Duodenal mucosa (tissue), 2 donors: ENCODE measurements around the gene GMPPB.
"Not testable (repeated sequence)": the region's sequence is repeated elsewhere in the genome, so short reads cannot be mapped to it uniquely, and the experiment has no call there.

Source experiments
- H3K27ac ChIP-seq: one replicate; pipeline ENCODE4 v1.7.0; 2013; ENCODE audit warnings: low read depth, low read length
- H3K27me3 ChIP-seq, 2 donors: one replicate each; pipeline ENCODE4 v1.7.0; 2013; ENCODE audit warnings: low read length in 2 of 2, control low read depth in 1 of 2; ENCODE audit not compliant: insufficient read depth in 2 of 2, control insufficient read depth in 1 of 2
- H3K36me3 ChIP-seq, 2 donors: one replicate each; pipeline ENCODE4 v1.7.0; 2013; ENCODE audit warnings: low read length in 2 of 2, control low read depth in 1 of 2; ENCODE audit not compliant: insufficient read depth in 2 of 2, control insufficient read depth in 1 of 2
- H3K4me1 ChIP-seq, 2 donors: one replicate each; pipeline ENCODE4 v1.7.0; 2013; ENCODE audit warnings: low read length in 2 of 2, control low read depth in 1 of 2; ENCODE audit not compliant: insufficient read depth in 2 of 2, control insufficient read depth in 1 of 2
- H3K4me3 ChIP-seq, 2 donors: one replicate each; pipeline ENCODE4 v1.7.0; 2013; ENCODE audit warnings: low read length in 2 of 2, low read depth in 1 of 2
- H3K9ac ChIP-seq, 2 donors: one replicate each; pipeline ENCODE4 v1.7.0; 2013; ENCODE audit warnings: low read length in 2 of 2, low read depth in 1 of 2
- H3K9me3 ChIP-seq, 2 donors: one replicate each; pipeline ENCODE4 v1.7.0; 2013; ENCODE audit warnings: low read length in 2 of 2, control low read depth in 1 of 2; ENCODE audit not compliant: control insufficient read depth in 1 of 2

GMPPB gene

GRCh38 chr3:49754536-49754935 is 30.8 kb upstream of the GMPPB start:
- Histone ChIP-seq H3K36me3 (peaks cover 0 to 4% of the 10 kb centered on the region in 2 donors), H3K4me1 (peaks cover 0 to under 1% of the 10 kb centered on the region in 2 donors), H3K27me3 (no peaks in the 10 kb centered on the region), H3K27ac (no peak overlapping the region), H3K4me3 (no peak overlapping the region), H3K9ac (no peak overlapping the region), H3K9me3 (no peaks in the 10 kb centered on the region)

- H3K9me3 ChIP-seq, result no peaks in the 10 kb centered on the region
- peaks cover 6 to 16% of the 10 kb centered on the region in 2 donors for H3K36me3 ChIP-seq
- no peaks in the 10 kb centered on the region for H3K4me1 ChIP-seq
- H3K27ac ChIP-seq, result no peak overlapping the region
- H3K9ac ChIP-seq, result no peak overlapping the region
- H3K4me3 ChIP-seq, result no peak overlapping the region
- no peaks in the 10 kb centered on the region for H3K27me3 ChIP-seq
Observed at GRCh38 chr3:49751501-49751900, 27.8 kb upstream of the GMPPB start.

DNA sequence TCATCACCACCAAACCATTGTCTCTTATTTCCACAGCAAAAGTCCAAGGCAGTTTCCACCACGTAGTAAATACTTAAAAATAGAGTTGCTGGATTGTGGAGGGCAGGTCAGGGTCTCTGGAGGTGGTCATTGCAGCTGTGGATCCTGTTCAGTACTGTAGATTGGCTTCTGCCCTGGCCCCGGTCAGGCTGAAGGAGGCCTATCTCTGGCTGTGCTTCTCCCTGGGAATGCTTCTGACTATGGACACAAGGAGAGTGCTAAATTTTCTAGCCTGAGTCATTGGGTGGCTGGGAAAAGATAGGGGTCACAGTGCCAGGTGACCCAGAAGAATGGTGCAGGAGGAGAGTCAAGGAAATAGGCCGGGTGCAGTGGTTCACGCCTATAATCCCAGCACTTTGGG is 26.3 kb upstream of the GMPPB start:
- Histone ChIP-seq H3K9ac (no peak overlapping the region), H3K4me3 (no peak overlapping the region), H3K27ac (no peak overlapping the region), H3K36me3 (peaks cover 6 to 17% of the 10 kb centered on the region in 2 donors), H3K4me1 (no peaks in the 10 kb centered on the region), H3K9me3 (no peaks in the 10 kb centered on the region), H3K27me3 (no peaks in the 10 kb centered on the region)

DNA sequence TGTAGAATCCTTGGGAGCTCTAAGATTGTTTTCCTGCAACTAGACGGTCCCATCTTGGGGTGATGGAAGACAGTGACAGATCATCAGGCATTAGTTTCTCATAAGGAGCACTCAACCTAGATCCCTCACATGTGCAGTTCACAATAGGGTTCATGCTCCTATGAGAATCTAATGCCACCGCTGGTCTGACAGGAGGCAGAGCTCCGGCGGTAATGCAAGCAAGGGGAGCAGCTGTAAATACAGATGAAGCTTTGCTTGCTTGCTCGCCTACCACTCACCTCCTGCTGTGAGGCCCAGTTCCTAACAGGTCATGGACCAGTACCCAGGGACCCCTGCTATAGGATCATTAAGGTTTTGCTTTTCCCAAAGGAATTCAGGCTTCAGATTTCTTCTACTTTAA is 25.1 kb upstream of the GMPPB start:
- H3K36me3 ChIP-seq, result peaks cover 6 to 22% of the 10 kb centered on the region in 2 donors
- not testable (repeated sequence) for H3K27me3 ChIP-seq, H3K9ac ChIP-seq, H3K4me3 ChIP-seq, H3K27ac ChIP-seq, H3K4me1 ChIP-seq, H3K9me3 ChIP-seq

DNA sequence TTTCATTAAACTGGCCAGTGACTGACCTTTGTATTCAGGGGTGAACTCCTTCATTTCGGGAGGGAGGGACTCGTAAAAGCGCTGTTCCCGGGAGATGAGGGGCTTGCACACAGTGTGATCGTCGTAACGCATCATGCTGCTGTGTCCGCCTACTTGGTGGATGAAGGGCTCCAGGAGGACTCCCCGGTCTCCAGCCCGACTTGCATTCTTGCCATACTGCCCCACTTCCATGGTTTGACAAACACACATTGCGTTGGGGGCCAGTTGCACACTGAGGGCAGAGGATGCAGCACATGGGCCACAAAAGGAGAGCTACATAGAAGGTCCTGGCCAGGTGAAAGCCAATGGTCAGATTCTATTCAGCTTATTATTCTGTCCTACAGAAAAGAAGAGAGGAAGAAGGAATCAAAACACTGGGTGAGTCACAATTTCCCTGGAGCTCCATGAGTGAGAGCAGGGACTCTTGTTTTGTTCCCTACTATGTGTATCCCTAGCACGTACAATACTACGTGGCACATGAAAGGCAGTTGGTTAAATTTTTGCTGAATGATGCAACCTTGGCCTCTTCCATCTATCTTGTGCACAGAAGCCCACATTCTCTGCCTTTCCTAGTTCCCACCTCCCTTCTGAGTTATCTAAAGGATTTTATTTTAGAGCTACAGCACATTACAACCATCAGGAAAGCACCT is 24.2 kb upstream of the GMPPB start:
- Histone ChIP-seq H3K4me3 (no peak overlapping the region), H3K9ac (no peak overlapping the region), H3K36me3 (peaks cover 6 to 24% of the 10 kb centered on the region in 2 donors), H3K27me3 (no peaks in the 10 kb centered on the region), H3K27ac (no peak overlapping the region), H3K9me3 (no peaks in the 10 kb centered on the region), H3K4me1 (no peaks in the 10 kb centered on the region)

- H3K4me1 ChIP-seq, result no peaks in the 10 kb centered on the region
- no peak overlapping the region for H3K4me3 ChIP-seq
- no peak overlapping the region for H3K9ac ChIP-seq
- H3K27ac ChIP-seq, result no peak overlapping the region
- H3K36me3 ChIP-seq, result peaks cover 6 to 26% of the 10 kb centered on the region in 2 donors
- no peaks in the 10 kb centered on the region for H3K27me3 ChIP-seq
- H3K9me3 ChIP-seq, result no peaks in the 10 kb centered on the region
Observed at GRCh38 chr3:49745986-49746385, 22.2 kb upstream of the GMPPB start.

- H3K36me3 ChIP-seq, result peaks cover 16 to 46% of the 10 kb centered on the region in 2 donors
- no peak overlapping the region for H3K27ac ChIP-seq
- H3K4me1 ChIP-seq, result no peaks in the 10 kb centered on the region
- H3K9ac ChIP-seq, result no peak overlapping the region
- no peaks in the 10 kb centered on the region for H3K9me3 ChIP-seq
- H3K27me3 ChIP-seq, result no peaks in the 10 kb centered on the region
- H3K4me3 ChIP-seq, result no peak overlapping the region
Observed at GRCh38 chr3:49740427-49740826, 16.7 kb upstream of the GMPPB start.

DNA sequence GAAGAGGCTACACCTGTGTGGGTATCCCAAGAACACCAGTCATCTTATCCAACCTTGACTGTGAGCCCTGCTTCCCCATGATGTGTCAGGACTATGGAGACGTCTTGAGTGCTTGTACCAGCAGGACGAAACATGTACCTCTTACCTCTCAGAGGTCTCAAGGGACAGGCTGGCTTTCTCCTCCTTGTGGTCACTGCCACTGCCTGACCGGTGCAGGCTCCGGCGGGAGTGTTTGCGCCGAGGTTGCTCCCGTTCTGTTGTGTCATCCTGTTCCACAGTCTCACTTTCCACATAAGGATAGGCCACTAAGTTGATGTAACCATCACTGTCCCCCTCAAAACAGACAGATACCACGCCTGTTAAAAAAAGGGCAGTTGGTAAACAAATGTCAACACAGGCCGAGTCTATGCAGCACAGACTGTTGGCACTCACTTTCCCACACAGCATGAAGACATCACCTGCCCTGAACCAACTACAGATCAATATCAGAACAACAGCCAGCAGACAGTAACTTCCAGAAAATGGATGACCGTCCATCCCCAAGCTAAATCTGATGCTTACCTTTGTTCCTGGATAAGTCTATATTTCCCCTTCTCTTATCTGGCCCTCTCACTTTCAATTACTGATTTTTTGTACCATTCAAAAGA is 14.4 kb upstream of the GMPPB start:
- no peaks in the 10 kb centered on the region for H3K27me3 ChIP-seq
- H3K9me3 ChIP-seq, result no peaks in the 10 kb centered on the region
- H3K4me3 ChIP-seq, result no peak overlapping the region
- H3K27ac ChIP-seq, result no peak overlapping the region
- no peaks in the 10 kb centered on the region for H3K4me1 ChIP-seq
- peaks cover 21 to 50% of the 10 kb centered on the region in 2 donors for H3K36me3 ChIP-seq
- H3K9ac ChIP-seq, result no peak overlapping the region

DNA sequence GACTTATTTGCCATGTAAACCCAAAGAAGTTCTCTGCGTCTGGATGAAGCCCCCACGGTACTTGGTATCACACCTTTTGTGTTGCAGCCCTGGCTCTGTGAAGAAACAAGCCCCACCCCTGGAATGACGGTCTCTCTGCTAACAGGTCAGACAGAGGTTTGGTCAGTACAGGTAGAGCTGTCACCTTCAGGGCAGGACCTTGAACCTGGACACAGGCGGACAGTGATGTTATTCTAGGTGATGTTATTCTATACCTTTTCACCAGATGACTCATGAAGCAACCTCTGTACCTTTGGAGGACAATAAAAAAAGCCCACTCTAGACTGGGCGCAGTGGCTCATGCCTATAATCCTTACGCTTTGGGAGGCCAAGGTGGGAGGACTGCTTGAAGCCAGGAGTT is 11.0 kb upstream of the GMPPB start:
- no peaks in the 10 kb centered on the region for H3K9me3 ChIP-seq
- H3K4me3 ChIP-seq, result no peak overlapping the region
- no peaks in the 10 kb centered on the region for H3K4me1 ChIP-seq
- H3K27me3 ChIP-seq, result no peaks in the 10 kb centered on the region
- no peak overlapping the region for H3K27ac ChIP-seq
- no peak overlapping the region for H3K9ac ChIP-seq
- peaks cover 31 to 71% of the 10 kb centered on the region in 2 donors for H3K36me3 ChIP-seq

- peaks cover 31 to 64% of the 10 kb centered on the region in 2 donors for H3K36me3 ChIP-seq
- H3K9ac ChIP-seq, result no peak overlapping the region
- no peaks in the 10 kb centered on the region for H3K4me1 ChIP-seq
- no peak overlapping the region for H3K4me3 ChIP-seq
- H3K27ac ChIP-seq, result no peak overlapping the region
- no peaks in the 10 kb centered on the region for H3K9me3 ChIP-seq
- H3K27me3 ChIP-seq, result no peaks in the 10 kb centered on the region
Observed at GRCh38 chr3:49733551-49733950, 9.8 kb upstream of the GMPPB start.
